Natural killer cell (primary cell): ENCODE measurements around the gene MYLK. TPM values are rescaled to one million over a fixed set of nuclear protein-coding genes. Genes with fewer than 3 reads are reported as not detected.

ENCODE experiments used
- ATAC-seq, 3 donors: fragments of 150-1000 bp in 2 of 3; fragments of 200-7000 bp in 1 of 3; cut with Tn5 transposase; 1 replicate in 1 of 3; 2 replicates in 2 of 3; pipeline ENCODE4 v1.10.0; 2021; ENCODE audit warnings: mild to moderate bottlenecking in 2 of 3, moderate library complexity in 2 of 3
- DNase-seq, 2 donors: peaks; one replicate each; pipeline versions ENCODE4 v3.0.0 to v3.0.0-alpha.2; 2013 to 2021; ENCODE audit warnings: mixed read lengths in 1 of 2
- H3K27ac ChIP-seq: one replicate; pipeline ENCODE4 v1.5.1; 2013; ENCODE audit warnings: mild to moderate bottlenecking, low read length
- H3K27me3 ChIP-seq: one replicate; pipeline ENCODE4 v1.6.1; 2013; ENCODE audit warnings: low read length; ENCODE audit not compliant: control insufficient read depth, insufficient read depth
- H3K36me3 ChIP-seq: one replicate; pipeline ENCODE4 v1.6.1; 2013; ENCODE audit warnings: low read length; ENCODE audit not compliant: control insufficient read depth, insufficient read depth
- H3K4me1 ChIP-seq: one replicate; pipeline ENCODE4 v1.6.1; 2013; ENCODE audit warnings: low read length; ENCODE audit not compliant: control insufficient read depth, insufficient read depth
- H3K4me3 ChIP-seq: one replicate; pipeline ENCODE4 v1.5.1; 2013; ENCODE audit warnings: low read length
- H3K9me3 ChIP-seq: one replicate; pipeline ENCODE4 v1.6.1; 2013; ENCODE audit warnings: low read length; ENCODE audit not compliant: control insufficient read depth, insufficient read depth
- H3K27ac Mint-ChIP-seq, 2 donors: one replicate each; pipeline ENCODE4 v1.8.0; 2022; ENCODE audit warnings: mild to moderate bottlenecking in 2 of 2, mixed read lengths in 2 of 2, moderate library complexity in 1 of 2
- H3K27me3 Mint-ChIP-seq, 2 donors: one replicate each; pipeline ENCODE4 v1.8.0; 2022; ENCODE audit warnings: low read depth in 2 of 2, mixed read lengths in 2 of 2
- H3K36me3 Mint-ChIP-seq: one replicate; pipeline ENCODE4 v1.8.0; 2022; ENCODE audit warnings: mixed read lengths
- H3K4me1 Mint-ChIP-seq, 2 donors: one replicate each; pipeline ENCODE4 v1.8.0; 2022; ENCODE audit warnings: mixed read lengths in 2 of 2
- H3K4me3 Mint-ChIP-seq: one replicate; pipeline ENCODE4 v1.8.0; 2022; ENCODE audit warnings: mild to moderate bottlenecking, moderate library complexity, mixed read lengths
- H3K9me3 Mint-ChIP-seq, 2 donors: one replicate each; pipeline ENCODE4 v1.8.0; 2022; ENCODE audit warnings: mixed read lengths in 2 of 2
- CTCF ChIP-seq: fragments of 200-600 bp; IDR thresholded peaks from one replicate; pipeline ENCODE4 v1.8.0; 2022; ENCODE audit warnings: antibody characterized with exemption
- WGBS: methylation state at CpG from one replicate; pipeline ENCODE4 v1.1.7; 2013; ENCODE audit warnings: missing lambda C conversion rate; ENCODE audit not compliant: insufficient coverage; 5-methylcytosine and 5-hydroxymethylcytosine counted together
- intact Hi-C: fragments of 100-400 bp; cut with micrococcal nuclease; formaldehyde crosslinking; loops from one replicate; pipeline ENCODE4 v1.14.2; 2022
- total RNA-seq, 4 donors: library from RNA; stranded (reverse); fragments of 120-200 nt in 1 of 4; gene quantifications; one replicate each; pipeline versions ENCODE4 v1.2.3 to v1.2.4, GENCODE V29; 2013 to 2022

MYLK gene
- total RNA-seq, 3 donors from 2014 or later (not counting 1 experiment from before 2014, with no cell fraction given) = 0.39 to 5.4 (median 3.4) TPM

- H3K4me1 Mint-ChIP-seq = peaks cover 0 to 6% of the 10 kb centered on the region in 2 donors
- peaks cover 28 to 42% of the 10 kb centered on the region in 2 donors for H3K27me3 Mint-ChIP-seq
- intact Hi-C loops = no loop called here
- H3K4me3 Mint-ChIP-seq = no peak overlapping the region
- ATAC-seq (no peak), DNase-seq (no peak)
- Histone ChIP-seq H3K4me3 (no peak overlapping the region), H3K9me3 (no peaks in the 10 kb centered on the region), H3K36me3 (no peaks in the 10 kb centered on the region), H3K27ac (no peak overlapping the region), H3K4me1 (peaks cover 10% of the 10 kb centered on the region), H3K27me3 (peaks cover 7% of the 10 kb centered on the region)
- no peaks in the 10 kb centered on the region for H3K9me3 Mint-ChIP-seq
- TF ChIP-seq CTCF = no peak
- H3K36me3 Mint-ChIP-seq = no peaks in the 10 kb centered on the region
- H3K27ac Mint-ChIP-seq = no peak overlapping the region
- WGBS = 93% methylated on average over 7 of the region's 7 CpGs
Measured at GRCh38 chr3:123878807-123879206, 5.3 kb downstream of the MYLK start.

GRCh38 chr3:123877965-123878364, 6.2 kb downstream of the MYLK start:
- H3K9me3 ChIP-seq = no peaks in the 10 kb centered on the region
- H3K4me1 ChIP-seq = peaks cover 1% of the 10 kb centered on the region
- no peaks in the 10 kb centered on the region for H3K36me3 ChIP-seq
- peaks cover 21 to 39% of the 10 kb centered on the region in 2 donors for H3K27me3 Mint-ChIP-seq
- no peaks in the 10 kb centered on the region for H3K4me1 Mint-ChIP-seq
- H3K4me3 ChIP-seq = no peak overlapping the region
- DNase-seq (no peak), ATAC-seq (no peak)
- H3K27ac ChIP-seq = no peak overlapping the region
- intact Hi-C loops = no loop called here
- H3K27me3 ChIP-seq = no peaks in the 10 kb centered on the region
- H3K9me3 Mint-ChIP-seq = no peaks in the 10 kb centered on the region
- no peak overlapping the region for H3K27ac Mint-ChIP-seq
- no peak for TF ChIP-seq CTCF
- no peak overlapping the region for H3K4me3 Mint-ChIP-seq
- no peaks in the 10 kb centered on the region for H3K36me3 Mint-ChIP-seq
- WGBS = 81% methylated on average over 4 of the region's 4 CpGs

GRCh38 chr3:123877466-123877865, 6.7 kb downstream of the MYLK start:
- H3K4me1 ChIP-seq = no peaks in the 10 kb centered on the region
- no peaks in the 10 kb centered on the region for H3K9me3 Mint-ChIP-seq
- H3K4me3 Mint-ChIP-seq = no peak overlapping the region
- TF ChIP-seq CTCF = no peak
- no peaks in the 10 kb centered on the region for H3K36me3 Mint-ChIP-seq
- H3K36me3 ChIP-seq = no peaks in the 10 kb centered on the region
- 68% methylated on average over 4 of the region's 4 CpGs for WGBS
- H3K4me1 Mint-ChIP-seq = no peaks in the 10 kb centered on the region
- intact Hi-C loops = no loop called here
- DNase-seq (no peak), ATAC-seq (no peak)
- H3K27ac ChIP-seq = no peak overlapping the region
- H3K9me3 ChIP-seq = no peaks in the 10 kb centered on the region
- no peak overlapping the region for H3K4me3 ChIP-seq
- H3K27me3 ChIP-seq = no peaks in the 10 kb centered on the region
- H3K27me3 Mint-ChIP-seq = peaks cover 16 to 37% of the 10 kb centered on the region in 2 donors
- H3K27ac Mint-ChIP-seq = no peak overlapping the region

GRCh38 chr3:123876858-123877257, 7.3 kb downstream of the MYLK start:
- H3K27me3 Mint-ChIP-seq = peaks cover 14 to 36% of the 10 kb centered on the region in 2 donors

More at GRCh38 chr3:123876858-123877257, 7.3 kb downstream of the MYLK start:
- intact Hi-C loops = no loop called here
- Histone ChIP-seq H3K4me3 (no peak overlapping the region), H3K36me3 (no peaks in the 10 kb centered on the region), H3K27ac (no peak overlapping the region), H3K9me3 (no peaks in the 10 kb centered on the region), H3K27me3 (no peaks in the 10 kb centered on the region), H3K4me1 (no peaks in the 10 kb centered on the region)
- ATAC-seq (no peak), DNase-seq (no peak)
- Mint-ChIP-seq H3K9me3 (no peaks in the 10 kb centered on the region), H3K27ac (no peak overlapping the region), H3K4me3 (no peak overlapping the region), H3K4me1 (no peaks in the 10 kb centered on the region), H3K36me3 (no peaks in the 10 kb centered on the region)
- no peak for TF ChIP-seq CTCF
